ENCODE data around the gene C13orf42.

The C13orf42 gene

GRCh38 chr13:51065372-51066090, 45.5 kb downstream of the C13orf42 start:
- DNase-seq (ENCODE audit: low spot score): no peak

GRCh38 chr13:51064753-51065152, 46.3 kb downstream of the C13orf42 start:
- DNase-seq (ENCODE audit: low spot score): no peak

- DNase-seq (ENCODE audit: low spot score): no peak
These were observed 47.2 kb downstream of the C13orf42 start for GRCh38 chr13:51063909-51064308.

- no peak for DNase-seq (ENCODE audit: low spot score)
These were observed 52.5 kb downstream of the C13orf42 start for GRCh38 chr13:51058461-51059167.

- no peak for DNase-seq (ENCODE audit: low spot score)
These were observed 53.2 kb downstream of the C13orf42 start for GRCh38 chr13:51057906-51058305.

- DNase-seq (ENCODE audit: low spot score): no peak
These were observed 54.1 kb downstream of the C13orf42 start for GRCh38 chr13:51057001-51057400.

GRCh38 chr13:51052581-51052980, 58.5 kb downstream of the C13orf42 start:
- DNase-seq (ENCODE audit: low spot score): no peak

GRCh38 chr13:51050021-51050830, 60.8 kb downstream of the C13orf42 start:
- no peak for DNase-seq (ENCODE audit: low spot score)

GRCh38 chr13:51048616-51049015, 62.5 kb downstream of the C13orf42 start:
- DNase-seq (ENCODE audit: low spot score): no peak

GRCh38 chr13:51048166-51048461, 63.0 kb downstream of the C13orf42 start:
- no peak for DNase-seq (ENCODE audit: low spot score)

- DNase-seq (ENCODE audit: low spot score): no peak
These were observed 63.5 kb downstream of the C13orf42 start for GRCh38 chr13:51047434-51048165.

GRCh38 chr13:51045451-51045850, 65.6 kb downstream of the C13orf42 start:
- no peak for DNase-seq (ENCODE audit: low spot score)

GRCh38 chr13:51044023-51044665, 66.9 kb downstream of the C13orf42 start:
- no peak for DNase-seq (ENCODE audit: low spot score)

GRCh38 chr13:51043310-51043709, 67.8 kb downstream of the C13orf42 start:
- no peak for DNase-seq (ENCODE audit: low spot score)

GRCh38 chr13:51041710-51042109, 69.4 kb downstream of the C13orf42 start:
- DNase-seq (ENCODE audit: low spot score): no peak

GRCh38 chr13:51041126-51041525, 69.9 kb downstream of the C13orf42 start:
- peak; percentile 51 for DNase-seq (ENCODE audit: low spot score)

- no peak for DNase-seq (ENCODE audit: low spot score)
These were observed 70.6 kb downstream of the C13orf42 start for GRCh38 chr13:51040431-51040830.

- no peak for DNase-seq (ENCODE audit: low spot score)
These were observed 74.7 kb downstream of the C13orf42 start for GRCh38 chr13:51036418-51036817.

GRCh38 chr13:51035978-51036377, 75.1 kb downstream of the C13orf42 start:
- no peak for DNase-seq (ENCODE audit: low spot score)

GRCh38 chr13:51035469-51035868, 75.6 kb downstream of the C13orf42 start:
- no peak for DNase-seq (ENCODE audit: low spot score)

- DNase-seq (ENCODE audit: low spot score): no peak
These were observed 76.2 kb downstream of the C13orf42 start for GRCh38 chr13:51034906-51035305.
